HUES64 (cell line): ENCODE results near the gene WDR36.

Source experiments
- H3K27ac ChIP-seq: 2 replicates; pipeline ENCODE4 v1.7.0; 2013; ENCODE audit warnings: low read depth, low read length, inconsistent platforms
- H3K27me3 ChIP-seq: 2 replicates; pipeline ENCODE4 v1.6.1; 2013; ENCODE audit warnings: mild to moderate bottlenecking, low read length; ENCODE audit not compliant: insufficient read depth
- H3K36me3 ChIP-seq: 2 replicates; pipeline ENCODE4 v1.6.1; 2013; ENCODE audit warnings: mild to moderate bottlenecking, low read length; ENCODE audit not compliant: insufficient read depth
- H3K4me1 ChIP-seq: 2 replicates; pipeline ENCODE4 v1.6.1; 2013; ENCODE audit warnings: mild to moderate bottlenecking, low read length, moderate library complexity; ENCODE audit not compliant: insufficient read depth
- H3K4me3 ChIP-seq: 2 replicates; pipeline ENCODE4 v1.5.1; 2013; ENCODE audit warnings: mild to moderate bottlenecking, low read length, moderate library complexity
- H3K9ac ChIP-seq: 2 replicates; pipeline ENCODE4 v1.6.1; 2013; ENCODE audit warnings: mild to moderate bottlenecking, low read depth, low read length
- H3K9me3 ChIP-seq: 2 replicates; pipeline ENCODE4 v1.6.1; 2013; ENCODE audit warnings: low read depth, low read length; ENCODE audit not compliant: insufficient read depth
- WGBS: fragments of 150-250, 120-280 bp; methylation state at CpG from one replicate; pipeline ENCODE4 v1.1.7; 2013; ENCODE audit warnings: missing lambda C conversion rate; 5-methylcytosine and 5-hydroxymethylcytosine counted together

The WDR36 gene

GRCh38 chr5:111163000-111163399 is 70.9 kb downstream of the WDR36 start:
- Histone ChIP-seq H3K9me3 (no peaks in the 10 kb centered on the region), H3K4me3 (no peak overlapping the region), H3K27me3 (no peaks in the 10 kb centered on the region), H3K4me1 (0 out of 2 replicates have a peak, but pooled peaks cover 3% of the 10 kb centered on the region), H3K36me3 (no peaks in the 10 kb centered on the region), H3K9ac (no peak overlapping the region), H3K27ac (no peak overlapping the region)
- WGBS = 100% methylated on average over 1 of the region's 1 CpG

GRCh38 chr5:111165058-111165457 is 72.9 kb downstream of the WDR36 start:
- H3K4me1 ChIP-seq = 0 out of 2 replicates have a peak, but pooled peaks cover 5% of the 10 kb centered on the region
- H3K4me3 ChIP-seq = no peak overlapping the region
- no peaks in the 10 kb centered on the region for H3K36me3 ChIP-seq
- no peak overlapping the region for H3K9ac ChIP-seq
- H3K27me3 ChIP-seq = no peaks in the 10 kb centered on the region
- H3K9me3 ChIP-seq = no peaks in the 10 kb centered on the region
- 35% methylated on average over 2 of the region's 2 CpGs for WGBS
- no peak overlapping the region for H3K27ac ChIP-seq

- Histone ChIP-seq H3K9ac (no peak overlapping the region), H3K4me1 (0 out of 2 replicates have a peak, but pooled peaks cover 5% of the 10 kb centered on the region), H3K9me3 (no peaks in the 10 kb centered on the region), H3K4me3 (no peak overlapping the region), H3K36me3 (no peaks in the 10 kb centered on the region), H3K27ac (no peak overlapping the region), H3K27me3 (no peaks in the 10 kb centered on the region)
- WGBS = 90% methylated on average over 2 of the region's 2 CpGs
Measured at GRCh38 chr5:111167551-111167950, 75.4 kb downstream of the WDR36 start.

- H3K27ac ChIP-seq = no peak overlapping the region
- no peak overlapping the region for H3K4me3 ChIP-seq
- 0% methylated on average over 1 of the region's 1 CpG for WGBS
- H3K9me3 ChIP-seq = no peaks in the 10 kb centered on the region
- H3K27me3 ChIP-seq = no peaks in the 10 kb centered on the region
- H3K4me1 ChIP-seq = 0 out of 2 replicates have a peak, but pooled peaks cover 5% of the 10 kb centered on the region
- H3K9ac ChIP-seq = no peak overlapping the region
- no peaks in the 10 kb centered on the region for H3K36me3 ChIP-seq
Measured at GRCh38 chr5:111168608-111169007, 76.5 kb downstream of the WDR36 start.

- H3K27ac ChIP-seq = no peak overlapping the region
- no peaks in the 10 kb centered on the region for H3K9me3 ChIP-seq
- no peak overlapping the region for H3K9ac ChIP-seq
- no peak overlapping the region for H3K4me3 ChIP-seq
- H3K4me1 ChIP-seq = 0 out of 2 replicates have a peak, but pooled peaks cover 5% of the 10 kb centered on the region
- 81% methylated on average over 1 of the region's 2 CpGs for WGBS
- H3K27me3 ChIP-seq = no peaks in the 10 kb centered on the region
- no peaks in the 10 kb centered on the region for H3K36me3 ChIP-seq
Measured at GRCh38 chr5:111169269-111169668, 77.1 kb downstream of the WDR36 start.

GRCh38 chr5:111170279-111170678 is 78.1 kb downstream of the WDR36 start:
- no peak overlapping the region for H3K4me3 ChIP-seq
- H3K27me3 ChIP-seq = no peaks in the 10 kb centered on the region
- no peak overlapping the region for H3K9ac ChIP-seq
- no peaks in the 10 kb centered on the region for H3K36me3 ChIP-seq
- H3K9me3 ChIP-seq = no peaks in the 10 kb centered on the region
- WGBS = 85% methylated on average over 2 of the region's 2 CpGs
- no peak overlapping the region for H3K27ac ChIP-seq
- H3K4me1 ChIP-seq = 0 out of 2 replicates have a peak, but pooled peaks cover 3% of the 10 kb centered on the region

- no peak overlapping the region for H3K4me3 ChIP-seq
- H3K9ac ChIP-seq = no peak overlapping the region
- WGBS = 81% methylated on average over 2 of the region's 3 CpGs
- no peaks in the 10 kb centered on the region for H3K27me3 ChIP-seq
- no peaks in the 10 kb centered on the region for H3K9me3 ChIP-seq
- 0 out of 2 replicates have a peak, but pooled peaks cover 3% of the 10 kb centered on the region for H3K4me1 ChIP-seq
- no peaks in the 10 kb centered on the region for H3K36me3 ChIP-seq
- no peak overlapping the region for H3K27ac ChIP-seq
Measured at GRCh38 chr5:111172504-111172903, 80.4 kb downstream of the WDR36 start.

- Histone ChIP-seq H3K9ac (no peak overlapping the region), H3K36me3 (no peaks in the 10 kb centered on the region), H3K9me3 (no peaks in the 10 kb centered on the region), H3K27ac (no peak overlapping the region), H3K27me3 (no peaks in the 10 kb centered on the region), H3K4me1 (0 out of 2 replicates have a peak, but pooled peaks cover 3% of the 10 kb centered on the region), H3K4me3 (no peak overlapping the region)
- WGBS = 90% methylated on average over 2 of the region's 2 CpGs
Measured at GRCh38 chr5:111173476-111173875, 81.3 kb downstream of the WDR36 start.
